ENCODE results near the gene STXBP2.

Gene STXBP2

DNA sequence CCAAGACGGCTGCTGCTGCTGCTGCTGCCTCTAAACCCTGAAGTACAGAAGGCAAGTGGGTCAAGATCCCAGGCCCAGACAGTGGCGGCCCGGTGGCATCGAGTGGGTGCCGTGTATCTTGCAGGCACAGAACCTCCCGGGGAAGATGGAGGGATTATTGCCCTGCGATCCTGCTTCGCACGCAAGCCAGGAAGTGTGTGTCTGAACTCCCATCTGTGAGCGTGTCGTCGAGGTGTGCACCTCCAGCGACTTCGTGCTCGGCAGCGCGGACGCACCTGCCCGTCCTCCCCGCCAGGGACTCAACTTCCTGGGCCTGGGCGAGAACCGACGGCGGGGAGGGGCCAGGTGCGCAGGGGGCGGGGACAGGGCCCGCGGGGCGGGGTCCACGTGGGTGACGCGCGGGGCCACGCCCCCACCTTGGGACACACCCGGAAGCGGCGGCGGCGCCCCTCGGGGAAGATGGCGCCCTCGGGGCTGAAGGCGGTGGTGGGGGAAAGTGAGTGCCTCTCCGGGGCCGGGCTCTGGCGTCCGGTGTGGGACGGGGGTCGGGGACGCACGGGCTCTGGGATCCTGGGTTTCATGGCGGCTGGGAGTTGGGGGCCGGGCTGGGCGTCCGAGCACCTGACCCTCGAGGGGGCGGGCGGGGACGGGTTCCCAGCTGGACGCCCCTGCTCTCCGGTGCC, at the start of gene STXBP2:
STXBP2 (plus strand) TSS at position 420 of the 683 bp plus-strand sequence; CDS start at position 460, 40 bp downstream.
- DNase-seq, result peak; percentile 13

DNA sequence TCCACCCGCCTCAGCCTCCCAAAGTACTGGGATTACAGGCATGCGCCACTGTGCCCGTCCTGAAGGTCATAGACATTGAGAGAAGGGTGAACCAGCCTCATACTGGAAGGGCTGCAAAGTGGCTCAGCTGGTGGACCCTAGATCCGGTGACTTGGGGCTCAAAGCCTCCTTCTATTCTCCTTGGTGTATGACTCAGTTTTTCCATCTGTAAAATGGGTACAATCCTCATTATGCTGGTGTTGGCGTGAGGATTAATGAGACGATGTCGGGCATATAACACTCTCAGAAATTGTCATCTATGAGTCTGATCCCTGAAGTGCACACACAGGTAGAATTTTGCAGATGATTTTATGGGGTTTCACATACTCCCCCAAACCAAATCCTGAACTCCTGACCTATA, 47.1 kb upstream of the STXBP2 start:
- DNase-seq, result no peak

DNA sequence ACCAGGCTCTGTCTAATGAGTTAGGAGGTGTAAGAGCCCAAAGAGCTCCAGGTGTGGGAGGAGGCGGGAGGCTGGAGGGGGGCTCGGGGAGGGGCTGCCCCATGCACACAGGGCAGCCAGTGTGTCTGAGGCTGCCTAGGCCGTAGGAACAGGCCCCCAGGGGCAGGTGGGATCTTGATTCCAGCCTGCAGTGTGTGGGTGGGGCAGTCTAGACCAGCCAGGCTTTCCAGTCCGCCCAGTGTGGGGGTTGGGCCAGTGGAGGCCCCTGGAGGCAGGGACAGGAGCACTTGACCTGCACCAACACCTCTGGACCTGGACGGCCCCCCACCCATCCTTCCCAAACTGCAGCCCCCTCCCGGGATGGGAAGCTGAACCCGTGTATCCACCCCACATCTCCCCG, 46.7 kb upstream of the STXBP2 start:
- DNase-seq, result no peak

DNA sequence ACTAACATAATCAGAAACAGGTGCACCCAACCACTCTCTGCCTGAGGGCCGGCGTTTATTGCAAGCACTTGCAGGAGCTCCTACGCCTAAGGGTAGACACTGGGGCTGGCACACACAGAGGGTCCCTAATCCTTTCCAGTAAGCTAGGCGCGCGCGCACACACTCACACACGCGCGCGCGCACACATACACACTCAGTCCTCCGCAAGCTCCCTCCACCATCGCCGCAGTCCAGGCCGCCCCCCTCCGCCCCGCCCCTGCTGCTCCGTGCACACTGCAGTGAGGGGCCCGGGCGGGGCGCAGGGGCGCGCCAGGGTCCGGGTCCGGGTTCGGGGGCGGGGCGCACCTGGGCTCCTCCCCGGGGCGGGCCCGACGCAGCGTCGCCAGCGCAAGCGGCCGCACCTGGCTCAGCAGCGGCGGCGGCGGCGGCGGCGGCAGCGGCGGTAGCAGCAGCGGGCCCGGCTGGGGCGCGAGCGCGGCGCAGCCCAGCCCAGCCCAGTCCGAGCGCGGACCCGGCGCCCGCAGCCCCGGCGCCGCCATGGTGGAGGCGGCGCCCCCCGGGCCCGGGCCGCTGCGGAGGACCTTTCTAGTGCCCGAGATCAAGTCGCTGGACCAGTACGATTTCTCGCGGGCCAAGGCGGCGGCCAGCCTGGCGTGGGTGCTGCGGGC, 41.3 kb upstream of the STXBP2 start, which contains the start of gene CAMSAP3:
CAMSAP3 (plus strand) TSS at position 398 of the 668 bp plus-strand sequence; CDS start at position 538, 140 bp downstream.
- no peak for DNase-seq

DNA sequence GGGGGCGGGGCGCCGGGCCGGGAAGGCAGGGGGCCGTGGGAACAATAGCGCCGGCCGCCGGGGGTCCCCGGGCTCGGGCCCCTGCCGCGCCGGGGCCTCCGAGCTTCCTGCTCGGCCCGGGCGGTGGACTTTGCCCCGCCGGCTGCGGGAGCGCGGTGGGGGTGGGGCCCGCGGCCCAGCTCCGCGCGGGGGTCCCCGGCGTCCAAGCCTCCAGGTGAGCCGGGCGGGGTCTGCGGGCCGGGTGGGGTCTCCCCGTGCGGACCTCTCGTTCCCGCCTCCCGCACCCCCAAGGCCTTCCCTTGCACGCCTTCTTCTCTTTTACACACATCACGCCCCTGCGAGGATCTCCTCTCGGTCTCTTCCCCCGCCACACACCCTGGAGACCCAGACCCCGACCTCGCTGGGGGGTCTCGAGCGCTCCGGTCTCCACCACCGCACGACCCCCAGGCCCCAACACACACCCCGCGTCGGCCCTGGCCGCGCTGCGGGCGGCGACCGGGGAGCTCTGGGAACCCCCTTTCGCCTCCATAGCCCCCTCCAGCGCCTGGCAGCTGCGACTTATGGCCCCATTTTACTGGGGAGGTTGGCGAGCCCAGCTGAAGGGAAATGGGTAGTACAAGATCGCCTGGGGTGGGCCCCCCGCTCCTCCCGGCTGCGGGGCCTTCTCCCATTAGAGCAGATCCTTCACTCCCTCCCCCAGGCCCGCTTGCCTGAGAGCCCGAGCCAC, 40.5 kb upstream of the STXBP2 start:
- no peak for DNase-seq

DNA sequence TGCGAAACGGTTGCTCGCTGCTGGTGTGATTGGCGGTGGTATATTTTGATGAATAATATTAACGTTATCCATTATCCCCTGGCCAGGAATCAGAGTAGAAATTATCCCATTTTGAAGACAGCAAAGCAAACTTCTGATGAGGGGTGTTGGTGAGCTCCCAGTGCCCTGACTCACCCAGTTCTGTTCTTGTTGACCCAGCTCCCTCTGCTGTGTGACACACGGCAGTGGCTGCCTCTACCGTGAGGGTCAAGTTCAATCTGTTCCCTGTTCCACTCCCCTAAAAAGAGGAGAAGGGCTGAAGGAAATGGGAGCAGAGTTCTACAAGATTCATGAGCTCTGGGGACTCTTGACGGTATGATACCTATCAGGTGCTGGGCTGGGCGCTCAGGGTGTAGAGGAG, 39.2 kb upstream of the STXBP2 start:
- DNase-seq, result no peak

DNA sequence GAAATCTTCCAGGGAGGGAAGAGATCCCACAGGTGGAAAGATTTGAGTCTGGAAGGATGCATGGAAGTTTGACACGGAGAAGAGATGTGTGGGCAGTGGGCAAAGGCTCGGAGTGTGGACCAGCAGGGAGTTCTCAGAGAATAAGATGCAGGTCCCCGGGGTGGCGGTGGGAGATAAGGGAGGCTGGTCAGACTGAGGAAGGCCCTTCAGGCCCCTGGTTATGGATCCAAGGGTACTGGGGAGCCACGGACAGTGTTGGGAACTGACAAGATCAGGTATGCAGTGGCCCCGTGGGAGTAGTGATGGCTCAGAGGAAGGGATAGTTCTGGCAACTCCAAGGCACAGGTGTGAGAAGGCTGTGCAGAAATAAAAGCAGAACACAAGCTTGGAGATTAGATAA, 38.7 kb upstream of the STXBP2 start:
- DNase-seq, result no peak

DNA sequence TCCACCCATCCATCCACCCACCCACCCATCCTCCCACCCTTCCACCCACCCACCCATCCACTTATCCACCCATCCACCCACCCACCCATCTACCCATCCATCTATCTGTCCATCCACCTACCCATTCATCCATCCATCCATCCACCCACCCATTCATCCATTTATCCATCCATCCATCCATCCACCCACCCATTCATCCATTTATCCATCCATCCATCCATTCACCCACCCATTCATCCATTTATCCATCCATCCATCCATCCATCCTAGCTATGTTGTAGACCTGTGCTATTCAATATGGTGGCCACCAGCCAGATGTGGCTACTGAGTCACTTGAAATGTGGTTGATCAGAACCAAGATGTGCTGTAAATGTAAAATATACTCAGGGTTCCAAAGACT, 36.2 kb upstream of the STXBP2 start:
- DNase-seq, result no peak

DNA sequence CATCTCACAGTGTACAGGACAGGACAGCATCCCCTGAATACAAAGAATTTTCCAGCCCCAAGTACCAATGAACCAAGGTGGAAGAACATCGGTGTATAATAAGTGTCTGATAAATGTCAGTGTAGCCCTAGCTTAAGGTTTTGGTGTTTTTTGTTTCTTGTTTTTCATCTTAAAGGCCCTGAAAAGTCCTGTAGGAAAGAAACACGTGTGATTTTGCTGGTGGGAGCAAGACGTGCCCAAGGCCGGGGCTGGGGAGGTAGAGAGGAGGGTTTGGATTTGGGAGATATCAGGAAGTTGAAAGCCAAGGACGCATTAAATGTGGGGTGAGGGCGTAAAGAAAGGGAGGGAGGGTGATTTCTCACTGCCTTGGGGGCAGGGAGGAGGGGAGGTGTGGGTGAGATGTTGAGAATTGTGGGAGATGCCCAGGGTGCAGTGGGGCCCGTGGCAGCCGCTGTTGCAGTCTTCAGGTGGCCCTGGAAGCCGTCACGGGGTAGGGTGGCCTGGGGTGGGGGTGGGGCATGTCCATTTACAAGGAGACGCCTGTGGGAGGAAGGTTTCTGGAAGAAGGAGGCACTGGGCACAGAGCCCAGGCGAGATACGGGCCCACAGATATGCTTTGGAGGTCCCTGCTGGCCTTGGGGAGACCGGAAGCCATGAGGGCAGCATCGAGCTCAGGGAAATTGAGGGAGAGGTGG, 34.5 kb upstream of the STXBP2 start:
- DNase-seq, result no peak

DNA sequence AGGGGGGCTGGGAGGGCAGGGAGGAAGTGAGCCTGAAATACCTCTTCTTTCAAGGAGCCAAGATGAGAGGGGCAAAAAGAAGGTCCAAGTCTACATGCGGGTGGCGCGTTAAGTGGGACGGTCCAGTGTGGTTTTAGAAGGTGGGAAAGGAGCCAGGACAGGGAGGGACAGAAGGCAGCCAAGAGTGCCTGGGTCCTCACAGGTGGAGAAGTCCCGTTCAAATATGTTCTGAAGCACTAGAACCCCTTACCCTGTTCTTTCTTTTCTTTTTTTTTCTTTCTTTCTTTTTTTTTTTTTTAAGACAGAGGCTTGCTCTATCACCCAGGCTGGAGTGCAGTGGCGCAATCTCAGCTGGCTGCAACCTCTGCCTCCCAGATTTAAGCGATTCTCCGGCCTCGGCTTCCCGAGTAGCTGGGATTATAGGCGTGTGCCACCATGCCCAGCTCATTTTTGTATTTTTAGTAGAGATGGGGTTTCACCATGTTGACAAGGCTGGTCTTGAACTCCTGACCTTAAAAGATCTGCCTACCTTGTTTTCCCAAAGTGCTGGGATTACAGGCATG, 33.9 kb upstream of the STXBP2 start:
- no peak for DNase-seq

DNA sequence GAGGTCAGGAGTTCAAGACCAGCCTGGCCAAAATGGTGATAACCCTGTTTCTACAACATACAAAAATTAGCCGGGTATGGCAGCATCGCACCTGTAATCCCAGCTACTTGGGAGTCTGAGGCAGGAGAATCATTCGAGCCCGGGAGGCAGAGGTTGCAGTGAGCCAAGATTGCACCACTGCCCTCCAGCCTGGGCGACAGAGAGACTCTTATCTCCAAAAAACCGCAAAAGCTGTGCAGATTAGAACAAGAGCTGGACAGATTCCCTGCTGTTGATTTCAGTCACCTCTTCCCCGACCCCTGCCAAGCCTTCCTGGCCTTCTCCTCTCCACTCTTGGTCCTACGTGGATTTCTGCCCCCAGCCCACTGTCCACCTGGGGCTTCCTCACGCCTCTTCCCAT, 33.0 kb upstream of the STXBP2 start:
- DNase-seq, result no peak

DNA sequence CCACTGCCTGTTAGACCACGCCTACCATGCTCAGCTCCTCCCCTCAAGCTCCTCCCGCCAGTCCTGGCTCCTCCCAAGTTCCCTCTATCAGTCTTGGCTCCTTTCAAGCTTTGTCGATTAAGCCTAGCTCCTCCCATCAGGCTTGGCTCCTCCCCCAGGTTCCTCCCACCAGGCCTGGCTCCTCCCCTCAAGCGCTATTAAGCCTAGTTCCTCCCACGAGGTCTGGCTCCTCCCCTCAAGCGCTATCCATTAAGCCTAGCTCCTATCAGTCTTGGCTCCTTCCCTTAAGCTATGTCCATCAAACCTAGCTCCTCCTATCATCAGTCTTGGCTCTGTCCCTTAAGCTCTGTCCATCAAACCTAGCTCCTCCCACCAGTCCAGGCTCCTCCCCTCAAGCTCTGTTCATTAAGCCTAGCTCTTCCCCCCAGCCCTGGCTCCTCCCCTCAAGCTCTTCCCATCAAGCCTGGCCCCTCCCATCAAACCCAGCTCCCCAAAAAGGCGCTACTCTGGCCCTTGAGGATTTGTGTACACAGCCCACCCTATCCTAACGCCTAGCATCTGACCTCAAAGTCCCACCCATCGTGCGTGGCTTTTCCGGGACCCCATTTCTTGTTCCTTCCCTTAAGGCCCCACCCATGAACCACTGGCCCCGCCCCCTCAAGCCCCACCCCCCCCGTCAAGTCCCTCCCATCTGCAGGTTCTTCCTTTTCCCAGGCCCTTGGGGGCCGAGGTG, 31.3 kb upstream of the STXBP2 start:
- DNase-seq, result peak; percentile 71

DNA sequence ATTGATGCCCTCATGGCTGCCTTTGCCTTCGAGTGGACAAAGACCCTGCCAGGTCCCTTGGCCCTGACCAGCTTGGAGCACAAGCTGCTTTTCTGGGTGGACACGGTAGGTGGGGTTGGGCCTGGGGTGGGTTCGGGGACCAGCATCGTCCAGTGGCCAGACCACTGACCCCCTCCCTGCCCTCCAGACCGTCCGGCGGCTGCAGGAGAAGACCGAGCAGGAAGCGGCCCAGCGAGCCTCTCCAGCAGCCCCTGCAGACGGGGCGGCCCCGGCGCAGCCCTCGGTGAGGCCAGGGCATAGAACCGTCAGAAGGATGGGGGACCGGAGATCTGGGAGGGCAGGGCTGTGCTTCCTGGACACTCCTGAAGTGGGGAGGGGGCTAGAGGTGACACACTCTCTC, 30.6 kb upstream of the STXBP2 start:
- DNase-seq, result no peak

DNA sequence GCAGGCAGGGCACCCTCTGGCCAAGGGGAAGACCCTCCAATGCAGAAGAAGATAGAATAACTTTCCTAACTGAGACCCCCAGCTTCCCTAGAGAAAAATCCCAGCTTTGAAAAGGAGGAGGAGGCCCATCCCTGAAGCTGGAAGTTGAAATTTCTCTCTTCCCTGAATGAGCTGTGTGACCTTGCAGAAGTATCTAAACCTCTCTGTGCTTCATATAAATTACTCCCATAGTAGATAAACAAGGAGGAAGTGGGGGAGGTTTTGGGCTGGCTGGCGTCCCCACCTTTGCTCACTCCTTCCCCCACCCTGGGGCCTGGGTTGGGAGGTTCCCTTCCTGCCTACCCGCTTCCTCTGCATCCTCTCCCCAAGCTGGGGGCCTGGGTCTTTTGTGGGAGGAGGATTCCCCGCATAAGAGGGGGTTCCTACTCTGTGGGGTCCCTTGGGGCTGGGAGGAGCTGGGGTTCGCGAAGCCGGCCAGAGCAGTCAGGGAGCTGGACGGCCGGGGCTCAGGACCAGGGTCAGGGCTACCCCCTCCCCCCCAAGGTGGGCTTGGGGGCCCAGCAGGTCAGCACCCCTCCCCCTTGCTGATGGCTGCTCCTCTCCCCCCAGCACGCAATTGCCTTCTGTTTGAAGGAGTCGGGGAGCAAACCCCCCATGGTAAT, 29.6 kb upstream of the STXBP2 start:
- DNase-seq, result no peak

DNA sequence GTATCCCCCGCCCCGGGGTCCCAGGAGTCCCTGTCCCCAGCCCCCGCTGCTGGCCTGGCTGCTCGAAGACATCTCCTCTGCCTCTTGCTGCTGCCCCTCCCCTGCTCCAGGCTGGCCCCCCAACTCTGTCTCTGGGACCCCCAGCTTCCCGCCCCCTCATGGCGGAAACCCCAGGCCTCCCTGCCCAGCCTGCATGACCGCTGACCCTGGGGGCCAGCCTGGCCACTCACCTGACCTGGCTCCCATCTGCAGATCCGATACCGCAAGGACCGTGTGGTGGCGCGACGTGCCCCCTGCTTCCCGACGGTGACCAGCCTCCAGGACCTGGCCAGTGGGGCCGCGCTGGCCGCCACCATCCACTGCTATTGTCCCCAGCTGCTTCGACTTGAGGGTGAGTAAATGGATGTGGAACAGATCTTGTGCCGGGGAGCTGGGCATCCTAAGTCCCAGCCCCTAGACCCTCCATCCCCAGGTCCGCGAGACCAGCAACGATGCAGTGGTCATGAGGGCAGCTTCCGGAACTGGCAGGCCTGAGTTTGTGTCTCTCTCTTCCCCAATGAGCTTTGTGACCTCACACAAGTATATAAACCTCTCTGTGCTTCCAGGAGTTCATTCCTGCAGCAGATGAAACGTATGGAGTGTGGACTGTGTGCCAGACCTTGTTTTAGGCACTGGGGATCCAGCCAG, 28.9 kb upstream of the STXBP2 start:
- no peak for DNase-seq

DNA sequence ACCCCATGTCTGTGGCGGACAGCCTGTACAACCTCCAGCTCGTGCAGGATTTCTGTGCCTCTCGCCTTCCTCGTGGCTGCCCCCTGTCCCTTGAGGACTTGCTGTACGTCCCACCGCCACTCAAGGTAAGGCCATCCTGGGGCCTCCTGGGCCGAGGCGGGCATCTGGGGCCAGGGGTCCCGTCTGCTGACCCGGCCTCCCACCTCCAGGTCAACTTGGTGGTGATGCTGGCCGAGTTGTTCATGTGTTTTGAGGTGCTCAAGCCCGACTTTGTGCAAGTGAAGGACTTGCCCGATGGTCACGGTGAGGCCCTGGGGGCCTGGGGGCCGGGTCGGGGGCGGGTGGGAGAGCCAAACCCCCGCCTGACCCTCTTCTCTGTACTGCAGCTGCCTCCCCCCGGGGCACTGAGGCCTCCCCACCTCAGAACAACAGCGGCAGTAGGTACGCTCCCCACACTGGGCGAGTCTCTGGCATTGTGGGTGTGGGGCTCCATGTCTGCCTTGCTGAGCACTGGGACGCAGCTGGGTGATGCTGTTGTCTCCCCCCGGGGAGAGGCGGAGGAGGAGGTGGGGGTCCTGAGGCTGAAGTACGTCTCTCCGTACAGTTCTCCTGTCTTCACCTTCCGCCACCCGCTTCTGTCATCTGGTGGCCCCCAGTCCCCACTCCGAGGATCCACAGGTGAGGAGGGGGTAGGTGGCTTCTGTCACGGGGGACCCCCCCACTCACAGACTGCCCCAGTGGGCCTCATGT, 26.2 kb upstream of the STXBP2 start:
- no peak for DNase-seq

DNA sequence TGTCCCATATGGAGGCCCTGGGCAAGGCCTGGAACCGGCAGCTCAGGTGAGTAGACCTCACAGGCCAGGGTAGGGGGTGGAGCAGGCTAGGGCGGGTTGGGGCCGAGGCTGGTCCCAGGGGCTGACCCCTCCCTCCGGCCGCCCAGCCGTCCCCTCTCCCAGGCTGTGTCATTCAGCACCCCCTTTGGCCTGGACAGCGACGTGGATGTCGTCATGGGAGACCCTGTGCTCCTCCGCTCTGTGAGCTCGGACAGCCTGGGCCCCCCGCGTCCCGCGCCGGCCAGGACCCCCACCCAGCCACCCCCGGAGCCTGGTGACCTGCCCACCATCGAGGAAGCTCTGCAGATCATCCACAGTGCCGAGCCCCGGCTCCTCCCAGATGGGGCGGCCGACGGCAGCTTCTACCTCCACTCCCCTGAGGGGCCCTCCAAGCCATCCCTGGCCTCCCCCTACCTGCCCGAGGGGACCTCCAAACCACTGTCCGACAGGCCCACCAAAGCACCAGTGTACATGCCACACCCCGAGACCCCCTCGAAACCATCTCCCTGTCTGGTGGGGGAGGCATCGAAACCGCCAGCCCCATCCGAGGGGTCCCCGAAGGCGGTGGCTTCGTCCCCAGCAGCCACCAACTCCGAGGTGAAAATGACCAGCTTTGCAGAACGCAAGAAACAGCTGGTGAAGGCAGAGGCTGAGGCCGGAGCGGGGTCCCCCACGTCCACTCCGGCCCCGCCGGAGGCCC, 25.2 kb upstream of the STXBP2 start:
- no peak for DNase-seq

DNA sequence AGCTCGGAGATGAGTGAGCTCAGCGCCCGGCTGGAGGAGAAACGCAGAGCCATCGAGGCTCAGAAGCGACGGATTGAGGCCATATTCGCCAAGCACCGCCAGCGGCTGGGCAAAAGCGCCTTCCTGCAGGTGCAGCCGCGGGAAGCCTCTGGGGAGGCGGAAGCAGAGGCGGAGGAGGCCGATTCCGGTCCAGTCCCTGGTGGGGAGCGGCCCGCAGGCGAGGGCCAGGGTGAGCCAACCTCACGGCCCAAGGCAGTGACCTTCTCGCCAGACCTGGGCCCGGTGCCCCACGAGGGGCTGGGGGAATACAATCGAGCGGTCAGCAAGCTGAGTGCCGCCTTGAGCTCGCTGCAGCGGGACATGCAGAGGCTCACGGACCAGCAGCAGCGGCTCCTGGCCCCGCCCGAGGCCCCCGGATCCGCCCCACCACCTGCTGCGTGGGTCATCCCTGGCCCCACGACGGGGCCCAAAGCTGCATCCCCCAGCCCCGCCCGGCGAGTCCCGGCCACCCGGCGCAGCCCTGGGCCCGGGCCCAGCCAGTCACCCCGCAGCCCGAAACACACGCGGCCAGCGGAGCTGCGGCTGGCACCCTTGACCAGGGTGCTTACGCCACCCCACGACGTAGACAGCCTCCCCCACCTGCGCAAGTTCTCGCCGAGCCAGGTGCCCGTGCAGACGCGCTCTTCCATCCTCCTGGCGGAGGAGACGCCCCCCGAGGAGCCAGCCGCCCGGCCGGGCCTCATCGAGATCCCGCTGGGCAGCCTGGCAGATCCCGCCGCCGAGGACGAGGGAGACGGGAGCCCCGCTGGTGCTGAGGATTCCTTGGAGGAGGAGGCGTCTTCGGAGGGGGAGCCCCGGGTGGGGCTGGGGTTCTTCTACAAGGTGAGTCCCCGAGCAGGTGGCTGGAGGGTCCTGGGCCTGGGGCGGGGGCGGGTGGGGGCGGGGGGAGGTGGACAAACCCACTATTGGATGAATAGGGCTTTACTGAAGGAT, 24.3 kb upstream of the STXBP2 start:
- DNase-seq, result no peak

Measured in NCI-H1048 (cell line).